Mesothelial cell of epicardium (in vitro differentiated cells): Measurements from ENCODE around the gene ARG2. TPM values are rescaled to one million over a fixed set of nuclear protein-coding genes. Genes with fewer than 3 reads are reported as not detected.
A peak's percentile ranks its signal among the peaks of the same experiment; 100 is the strongest.
"Not testable (repeated sequence)": the region's sequence is repeated elsewhere in the genome, so short reads cannot be mapped to it uniquely, and the experiment has no call there.

ENCODE experiments used
- DNase-seq, 2 experiments: peaks; one replicate each; pipeline ENCODE4 v3.0.0; 2021; ENCODE audit warnings: low spot score in 2 of 2; ENCODE audit not compliant: unreplicated experiment in 2 of 2
- H3K27ac Mint-ChIP-seq: 2 replicates; pipeline ENCODE4 v1.8.0; 2021; ENCODE audit warnings: mixed read lengths
- H3K27me3 Mint-ChIP-seq: 2 replicates; pipeline ENCODE4 v1.8.0; 2021; ENCODE audit warnings: low read depth, mixed read lengths
- H3K36me3 Mint-ChIP-seq: 2 replicates; pipeline ENCODE4 v1.8.0; 2021; ENCODE audit warnings: mixed read lengths
- H3K4me1 Mint-ChIP-seq: 2 replicates; pipeline ENCODE4 v1.8.0; 2021; ENCODE audit warnings: mixed read lengths
- H3K4me3 Mint-ChIP-seq: 2 replicates; pipeline ENCODE4 v1.8.0; 2021; ENCODE audit warnings: mild to moderate bottlenecking, moderate library complexity, mixed read lengths
- H3K9me3 Mint-ChIP-seq: 2 replicates; pipeline ENCODE4 v1.8.0; 2021; ENCODE audit warnings: mixed read lengths
- CTCF ChIP-seq: fragments of 200-600 bp; sonication (generic); IDR thresholded peaks from one replicate; pipeline ENCODE4 v1.5.0; 2021; ENCODE audit warnings: antibody characterized with exemption; ENCODE audit not compliant: unreplicated experiment
- total RNA-seq: library from RNA; stranded (reverse); gene quantifications from 3 replicates; pipeline ENCODE4 v1.2.1, GENCODE V29; 2021

Gene ARG2
- total RNA-seq, 1 donor from 2014 or later, result 2.5 TPM

GRCh38 chr14:67620217-67620785 is 581 bp downstream of the ARG2 start:
- H3K4me1 Mint-ChIP-seq, result peaks cover 25% of the 10 kb centered on the region
- H3K36me3 Mint-ChIP-seq, result peaks cover 2% of the 10 kb centered on the region
- DNase-seq, result no peak
- H3K4me3 Mint-ChIP-seq, result peak overlapping the region; percentile 86
- peak overlapping the region; percentile 92 for H3K27ac Mint-ChIP-seq
- no peaks in the 10 kb centered on the region for H3K9me3 Mint-ChIP-seq
- H3K27me3 Mint-ChIP-seq, result peaks cover 3% of the 10 kb centered on the region
- no peak for TF ChIP-seq CTCF

- no peak for TF ChIP-seq CTCF
- H3K9me3 Mint-ChIP-seq, result no peaks in the 10 kb centered on the region
- H3K27me3 Mint-ChIP-seq, result peaks cover 3% of the 10 kb centered on the region
- H3K4me3 Mint-ChIP-seq, result no peak overlapping the region
- peaks cover 25% of the 10 kb centered on the region for H3K4me1 Mint-ChIP-seq
- H3K36me3 Mint-ChIP-seq, result peaks cover 2% of the 10 kb centered on the region
- DNase-seq, result no peak
- H3K27ac Mint-ChIP-seq, result peak overlapping the region; percentile 76
These were observed 3.0 kb downstream of the ARG2 start for GRCh38 chr14:67622675-67623074.

- H3K4me3 Mint-ChIP-seq, result no peak overlapping the region
- H3K27me3 Mint-ChIP-seq, result peaks cover 3% of the 10 kb centered on the region
- DNase-seq, result no peak
- peaks cover 2% of the 10 kb centered on the region for H3K36me3 Mint-ChIP-seq
- peak overlapping the region; percentile 76 for H3K27ac Mint-ChIP-seq
- H3K4me1 Mint-ChIP-seq, result peaks cover 25% of the 10 kb centered on the region
- TF ChIP-seq CTCF, result no peak
- H3K9me3 Mint-ChIP-seq, result no peaks in the 10 kb centered on the region
These were observed 3.4 kb downstream of the ARG2 start for GRCh38 chr14:67623114-67623513.

GRCh38 chr14:67626131-67626530 is 6.4 kb downstream of the ARG2 start:
- DNase-seq, H3K27ac Mint-ChIP-seq, H3K4me3 Mint-ChIP-seq, H3K4me1 Mint-ChIP-seq, H3K36me3 Mint-ChIP-seq, H3K9me3 Mint-ChIP-seq, H3K27me3 Mint-ChIP-seq: not testable (repeated sequence)

GRCh38 chr14:67627519-67627918 is 7.8 kb downstream of the ARG2 start:
- no peak for TF ChIP-seq CTCF
- peaks cover 8% of the 10 kb centered on the region for H3K4me1 Mint-ChIP-seq
- no peaks in the 10 kb centered on the region for H3K9me3 Mint-ChIP-seq
- H3K27me3 Mint-ChIP-seq, result no peaks in the 10 kb centered on the region
- H3K27ac Mint-ChIP-seq, result no peak overlapping the region
- no peak for DNase-seq
- peaks cover 2% of the 10 kb centered on the region for H3K36me3 Mint-ChIP-seq
- H3K4me3 Mint-ChIP-seq, result no peak overlapping the region

GRCh38 chr14:67630186-67630585 is 10.5 kb downstream of the ARG2 start:
- no peak overlapping the region for H3K27ac Mint-ChIP-seq
- H3K4me3 Mint-ChIP-seq, result no peak overlapping the region
- no peaks in the 10 kb centered on the region for H3K36me3 Mint-ChIP-seq
- H3K27me3 Mint-ChIP-seq, result no peaks in the 10 kb centered on the region
- DNase-seq, result no peak
- H3K9me3 Mint-ChIP-seq, result no peaks in the 10 kb centered on the region
- no peak for TF ChIP-seq CTCF
- H3K4me1 Mint-ChIP-seq, result no peaks in the 10 kb centered on the region
